NCI-H2196 (cell line): Measurements from ENCODE around the gene C16orf74.

Source experiments
- DNase-seq: peaks from one replicate; lab custom pipeline; 2025; ENCODE audit not compliant: unreplicated experiment; lab: John Stamatoyannopoulos, UW

Gene C16orf74

GRCh38 chr16:85658504-85659326 lies 92.2 kb downstream of the C16orf74 start:
- DNase-seq, result no peak

GRCh38 chr16:85657996-85658395 lies 92.9 kb downstream of the C16orf74 start:
- no peak for DNase-seq
